Measurements from ENCODE around the gene ZBTB8A. TPM values are rescaled to one million over a fixed set of nuclear protein-coding genes. Genes with fewer than 3 reads are reported as not detected.
A peak's percentile ranks its signal among the peaks of the same experiment; 100 is the strongest.

The ZBTB8A gene
- total RNA-seq, result 1 to 10 TPM; 1.8 to 4.0 (median 2.8) TPM
- polyA plus RNA-seq, result under 1 TPM; 0.35 to 0.67 (median 0.62) TPM
- long read RNA-seq, donor 1, result 0 reads
- long read RNA-seq, donor 2, full-length matches to known transcripts, result 3 of 3 reads
- long read RNA-seq, donor 2, partial matches to known transcripts, result 0 of 3 reads
- long read RNA-seq, donor 2, other reads (novel, unspliced or antisense), result 0 of 3 reads

GRCh38 chr1:32538887-32539583 is at the start of gene ZBTB8A:
TSS of gene ZBTB8A (plus strand) at chr1:32539427. CDS start at chr1:32592932, 53,505 bp downstream.
- H3K36me3 ChIP-seq, result no peaks in the 10 kb centered on the region
- peak within 1 kb of the TSS; percentile 16 to 77 (median 51) for H3K4me3 ChIP-seq
- peaks cover 0 to 70% (median 12%) of the 10 kb centered on the region in 7 donors for H3K27me3 ChIP-seq (replicated peaks in 1 of 7)
- H3K27ac ChIP-seq, result peak within 1 kb of the TSS in 7 of 8 donors; percentile 54 to 79 (median 77)
- intact Hi-C loops (cut with DNase I; ENCODE audit: low total_unique reads), result no loop called here
- H3K9me3 ChIP-seq, result no peaks in the 10 kb centered on the region
- 1 to 2% (median 1%) methylated on average over 17 to 33 of the region's 33 CpGs for WGBS, 5 donors
- DNase-seq, result no peak
- TF ChIP-seq POLR2A (IDR thresholded peaks at IDR 0.05) (no peak), POLR2AphosphoS5 (IDR thresholded peaks at IDR 0.05) (peak in 2 of 3 donors; percentile 7 to 43)
- TF ChIP-seq, protein P1, sequence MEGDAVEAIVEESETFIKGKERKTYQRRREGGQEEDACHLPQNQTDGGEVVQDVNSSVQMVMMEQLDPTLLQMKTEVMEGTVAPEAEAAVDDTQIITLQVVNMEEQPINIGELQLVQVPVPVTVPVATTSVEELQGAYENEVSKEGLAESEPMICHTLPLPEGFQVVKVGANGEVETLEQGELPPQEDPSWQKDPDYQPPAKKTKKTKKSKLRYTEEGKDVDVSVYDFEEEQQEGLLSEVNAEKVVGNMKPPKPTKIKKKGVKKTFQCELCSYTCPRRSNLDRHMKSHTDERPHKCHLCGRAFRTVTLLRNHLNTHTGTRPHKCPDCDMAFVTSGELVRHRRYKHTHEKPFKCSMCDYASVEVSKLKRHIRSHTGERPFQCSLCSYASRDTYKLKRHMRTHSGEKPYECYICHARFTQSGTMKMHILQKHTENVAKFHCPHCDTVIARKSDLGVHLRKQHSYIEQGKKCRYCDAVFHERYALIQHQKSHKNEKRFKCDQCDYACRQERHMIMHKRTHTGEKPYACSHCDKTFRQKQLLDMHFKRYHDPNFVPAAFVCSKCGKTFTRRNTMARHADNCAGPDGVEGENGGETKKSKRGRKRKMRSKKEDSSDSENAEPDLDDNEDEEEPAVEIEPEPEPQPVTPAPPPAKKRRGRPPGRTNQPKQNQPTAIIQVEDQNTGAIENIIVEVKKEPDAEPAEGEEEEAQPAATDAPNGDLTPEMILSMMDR (IDR thresholded peaks at IDR 0.05 in 8 of 11, conservative IDR thresholded peaks at IDR 0.05 in 3 of 11), result no peak
- H3K4me1 ChIP-seq, result peaks cover 5 to 25% (median 15%) of the 10 kb centered on the region in 6 donors

DNA sequence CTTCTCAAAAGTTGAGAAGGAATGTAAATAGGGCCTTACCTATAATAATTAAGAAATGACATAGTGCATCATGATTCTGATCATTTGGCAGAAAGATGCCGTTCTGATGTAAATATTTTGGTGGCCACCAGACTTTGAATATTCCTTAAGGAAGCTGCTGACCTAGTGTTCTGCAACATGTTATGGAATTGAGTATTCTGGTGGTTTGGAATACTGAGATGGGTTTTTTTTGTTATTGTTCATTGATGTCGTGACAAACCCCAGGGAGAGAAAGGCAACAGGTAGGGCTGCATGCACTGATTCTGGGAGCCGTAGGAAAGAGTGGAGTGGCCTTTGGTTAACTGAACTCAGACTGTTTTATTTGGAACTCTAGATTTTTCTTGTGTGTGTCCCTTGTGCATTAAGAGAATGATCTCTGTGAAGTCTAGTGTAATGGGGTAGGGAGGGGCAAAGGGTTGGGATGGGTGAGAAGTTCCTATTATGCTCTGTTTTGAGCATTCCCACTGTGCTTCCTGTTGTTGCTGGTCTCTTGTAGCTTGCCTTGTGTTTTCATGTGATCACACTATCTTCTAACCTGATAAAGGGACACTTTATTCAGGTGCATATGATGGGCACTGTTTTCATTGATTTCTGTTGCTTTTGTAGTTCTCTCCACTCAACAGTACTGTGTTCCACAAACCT is 49.3 kb upstream of the ZBTB8A start:
- H3K27ac ChIP-seq, result no peak overlapping the region
- TF ChIP-seq, protein P1 (IDR thresholded peaks at IDR 0.05 in 8 of 11, conservative IDR thresholded peaks at IDR 0.05 in 3 of 11), result no peak
- TF ChIP-seq POLR2A (IDR thresholded peaks at IDR 0.05), result no peak
- TF ChIP-seq POLR2AphosphoS5 (IDR thresholded peaks at IDR 0.05), result no peak
- no peaks in the 10 kb centered on the region for H3K9me3 ChIP-seq
- no peak overlapping the region for H3K4me3 ChIP-seq
- 87 to 93% (median 90%) methylated on average over 3 of the region's 3 CpGs for WGBS, 5 donors
- no peaks in the 10 kb centered on the region for H3K36me3 ChIP-seq
- intact Hi-C loops (cut with DNase I; ENCODE audit: low total_unique reads), result no loop called here
- DNase-seq, result no peak
- peaks cover 0 to 15% (median 0%) of the 10 kb centered on the region in 7 donors for H3K27me3 ChIP-seq (replicated peaks in 1 of 7)
- H3K4me1 ChIP-seq, result no peaks in the 10 kb centered on the region

GRCh38 chr1:32491386-32491785 is 47.8 kb upstream of the ZBTB8A start:
- Histone ChIP-seq H3K36me3 (no peaks in the 10 kb centered on the region), H3K4me1 (no peaks in the 10 kb centered on the region), H3K9me3 (no peaks in the 10 kb centered on the region), H3K27ac (no peak overlapping the region), H3K4me3 (no peak overlapping the region), H3K27me3 (replicated peaks in 1 of 7) (peaks cover 0 to 15% (median 0%) of the 10 kb centered on the region in 7 donors)
- DNase-seq, result no peak
- 93 to 100% (median 95%) methylated on average over 2 of the region's 2 CpGs for WGBS, 5 donors
- TF ChIP-seq POLR2A (IDR thresholded peaks at IDR 0.05), result no peak
- intact Hi-C loops (cut with DNase I; ENCODE audit: low total_unique reads), result no loop called here

GRCh38 chr1:32494196-32494595 is 45.0 kb upstream of the ZBTB8A start:
- H3K4me1 ChIP-seq, result no peaks in the 10 kb centered on the region
- no peak overlapping the region for H3K27ac ChIP-seq
- peaks cover 0 to 21% (median 0%) of the 10 kb centered on the region in 7 donors for H3K27me3 ChIP-seq (replicated peaks in 1 of 7)
- DNase-seq, result no peak
- no peaks in the 10 kb centered on the region for H3K9me3 ChIP-seq
- intact Hi-C loops (cut with DNase I; ENCODE audit: low total_unique reads), result no loop called here
- TF ChIP-seq POLR2AphosphoS5 (IDR thresholded peaks at IDR 0.05) (no peak), POLR2A (IDR thresholded peaks at IDR 0.05) (no peak)
- TF ChIP-seq, protein P1 (IDR thresholded peaks at IDR 0.05 in 8 of 11, conservative IDR thresholded peaks at IDR 0.05 in 3 of 11), result no peak
- 77 to 86% (median 81%) methylated on average over 1 of the region's 1 CpG for WGBS, 5 donors
- H3K36me3 ChIP-seq, result no peaks in the 10 kb centered on the region
- no peak overlapping the region for H3K4me3 ChIP-seq
